Mesenchymal stem cell (in vitro differentiated cells and primary cell): Measurements from ENCODE around the gene KIRREL3.
A peak's percentile ranks its signal among the peaks of the same experiment; 100 is the strongest.

Experiments
- DNase-seq: peaks from one replicate; pipeline ENCODE4 v3.0.0-alpha.2; 2013
- H2AFZ ChIP-seq: one replicate; pipeline ENCODE4 v1.6.1; 2013; ENCODE audit warnings: low read depth, mild to moderate bottlenecking, control low read depth, inconsistent platforms, low read length, moderate library complexity
- H2AK5ac ChIP-seq: 2 replicates; pipeline ENCODE4 v1.6.1; 2013; ENCODE audit warnings: low read length, moderate library complexity, mild to moderate bottlenecking, inconsistent platforms; ENCODE audit not compliant: severe bottlenecking
- H2BK120ac ChIP-seq: one replicate; pipeline ENCODE4 v1.6.1; 2013; ENCODE audit warnings: low read depth, mild to moderate bottlenecking, inconsistent platforms, low read length, moderate library complexity
- H2BK12ac ChIP-seq, 2 experiments: one replicate each; pipeline ENCODE4 v1.6.1; 2013; ENCODE audit warnings: inconsistent platforms in 2 of 2, low read length in 2 of 2, mild to moderate bottlenecking in 2 of 2, moderate library complexity in 2 of 2, control low read depth in 1 of 2
- H2BK15ac ChIP-seq: one replicate; pipeline ENCODE4 v1.6.1; 2013; ENCODE audit warnings: mild to moderate bottlenecking, low read depth, inconsistent platforms; ENCODE audit not compliant: poor library complexity, severe bottlenecking
- H2BK5ac ChIP-seq: 2 replicates; pipeline ENCODE4 v1.6.1; 2013; ENCODE audit warnings: low read depth, mild to moderate bottlenecking, low read length, control low read depth, inconsistent platforms; ENCODE audit not compliant: poor library complexity, severe bottlenecking
- H3K14ac ChIP-seq, 2 experiments: one replicate each; pipeline ENCODE4 v1.6.1; 2013; ENCODE audit warnings: inconsistent platforms in 2 of 2, low read length in 2 of 2, control low read depth in 1 of 2, mild to moderate bottlenecking in 1 of 2, moderate library complexity in 1 of 2
- H3K18ac ChIP-seq, 2 experiments: one replicate each; pipeline ENCODE4 v1.6.1; 2013; ENCODE audit warnings: inconsistent platforms in 2 of 2, low read length in 2 of 2, control low read depth in 1 of 2, low read depth in 1 of 2, mild to moderate bottlenecking in 1 of 2
- H3K23ac ChIP-seq, 2 experiments: one replicate each; pipeline ENCODE4 v1.6.1; 2013; ENCODE audit warnings: inconsistent platforms in 2 of 2, low read length in 2 of 2, mild to moderate bottlenecking in 2 of 2, moderate library complexity in 2 of 2, control low read depth in 1 of 2
- H3K27ac ChIP-seq: 2 replicates; pipeline ENCODE4 v1.5.1; 2013; ENCODE audit warnings: mild to moderate bottlenecking, moderate library complexity, low read length, control low read depth, inconsistent platforms; ENCODE audit not compliant: poor library complexity, severe bottlenecking
- H3K27me3 ChIP-seq, 2 experiments: 2 replicates each; pipeline versions ENCODE4 v1.6.1 to v1.7.0; 2013; ENCODE audit warnings: low read length in 2 of 2, mild to moderate bottlenecking in 2 of 2, moderate library complexity in 2 of 2, control low read depth in 1 of 2, inconsistent platforms in 1 of 2; ENCODE audit not compliant: control insufficient read depth in 1 of 2, insufficient read depth in 1 of 2
- H3K36me3 ChIP-seq, 2 experiments: 2 replicates each; pipeline versions ENCODE4 v1.6.1 to v1.7.0; 2013; ENCODE audit warnings: low read length in 2 of 2, control low read depth in 1 of 2, inconsistent platforms in 1 of 2, low read depth in 1 of 2, mild to moderate bottlenecking in 1 of 2; ENCODE audit not compliant: insufficient read depth in 2 of 2, control insufficient read depth in 1 of 2
- H3K4ac ChIP-seq, 2 experiments: one replicate each; pipeline ENCODE4 v1.6.1; 2013; ENCODE audit warnings: inconsistent platforms in 2 of 2, low read length in 2 of 2, mild to moderate bottlenecking in 2 of 2, moderate library complexity in 2 of 2, control low read depth in 1 of 2, low read depth in 1 of 2
- H3K4me1 ChIP-seq: 2 replicates; pipeline ENCODE4 v1.6.1; 2013; ENCODE audit warnings: low read depth, low read length, control low read depth; ENCODE audit not compliant: control insufficient read depth, insufficient read depth
- H3K4me2 ChIP-seq: 2 replicates; pipeline ENCODE4 v1.6.1; 2013; ENCODE audit warnings: low read length, mild to moderate bottlenecking, inconsistent platforms; ENCODE audit not compliant: poor library complexity, severe bottlenecking
- H3K4me3 ChIP-seq, 2 experiments: 2 replicates each; pipeline versions ENCODE4 v1.5.1 to v1.7.0; 2013; ENCODE audit warnings: low read length in 2 of 2, mild to moderate bottlenecking in 2 of 2, control low read depth in 1 of 2, low read depth in 1 of 2; ENCODE audit not compliant: insufficient read depth in 1 of 2
- H3K79me1 ChIP-seq: replicated peaks from 2 replicates; pipeline ENCODE4 v1.6.1; 2013; ENCODE audit warnings: mild to moderate bottlenecking, control low read depth, low read length, inconsistent platforms; ENCODE audit not compliant: poor library complexity, severe bottlenecking
- H3K9ac ChIP-seq: 2 replicates; pipeline ENCODE4 v1.7.0; 2013; ENCODE audit warnings: mild to moderate bottlenecking, low read length, moderate library complexity
- H3K9me3 ChIP-seq: 2 replicates; pipeline ENCODE4 v1.7.0; 2013; ENCODE audit warnings: mild to moderate bottlenecking, low read length; ENCODE audit not compliant: control insufficient read depth
- H4K8ac ChIP-seq: one replicate; pipeline ENCODE4 v1.6.1; 2013; ENCODE audit warnings: inconsistent platforms, mild to moderate bottlenecking, low read length, moderate library complexity
- H4K91ac ChIP-seq: one replicate; pipeline ENCODE4 v1.6.1; 2013; ENCODE audit warnings: mild to moderate bottlenecking, low read length, inconsistent platforms
- WGBS: methylation state at CpG from one replicate; pipeline ENCODE4 v1.1.7; 2013; ENCODE audit warnings: mixed read lengths; 5-methylcytosine and 5-hydroxymethylcytosine counted together

KIRREL3 gene

GRCh38 chr11:126722006-126722736 is 278.4 kb downstream of the KIRREL3 start:
- Histone ChIP-seq H4K91ac (no peak overlapping the region), H3K9me3 (no peaks in the 10 kb centered on the region), H3K4me3 (no peak overlapping the region), H3K4me1 (peaks cover 13% of the 10 kb centered on the region), H3K23ac (no peak overlapping the region), H2BK120ac (no peak overlapping the region), H3K4me2 (no peak overlapping the region), H3K9ac (no peak overlapping the region), H2BK15ac (no peak overlapping the region), H3K18ac (no peak overlapping the region), H3K79me1 (peaks cover 2% of the 10 kb centered on the region), H3K36me3 (peaks cover 0 to 3% of the 10 kb centered on the region in 2 experiments), H3K14ac (no peak overlapping the region), H3K27ac (no peak overlapping the region), H2BK5ac (no peak overlapping the region), H2AK5ac (no peak overlapping the region), H4K8ac (no peak overlapping the region), H2AFZ (no peak overlapping the region), H2BK12ac (no peak overlapping the region), H3K4ac (no peak overlapping the region), H3K27me3 (peaks cover 0 to 3% of the 10 kb centered on the region in 2 experiments)
- no peak for DNase-seq
- no CpG with 5 or more reads among the region's 1 CpG for WGBS

GRCh38 chr11:126720539-126721235 is 279.9 kb downstream of the KIRREL3 start:
- Histone ChIP-seq H2AK5ac (no peak overlapping the region), H2BK120ac (no peak overlapping the region), H3K27ac (no peak overlapping the region), H3K36me3 (peaks cover 0 to 3% of the 10 kb centered on the region in 2 experiments), H3K79me1 (peaks cover 2% of the 10 kb centered on the region), H2BK5ac (no peak overlapping the region), H3K9me3 (no peaks in the 10 kb centered on the region), H3K4me2 (no peak overlapping the region), H3K27me3 (peaks cover 0 to 7% of the 10 kb centered on the region in 2 experiments), H3K4me3 (no peak overlapping the region), H3K9ac (no peak overlapping the region), H2AFZ (no peak overlapping the region), H3K4me1 (peaks cover 13% of the 10 kb centered on the region), H4K91ac (no peak overlapping the region), H3K14ac (no peak overlapping the region), H3K4ac (no peak overlapping the region), H2BK12ac (no peak overlapping the region), H3K18ac (no peak overlapping the region), H3K23ac (no peak overlapping the region), H2BK15ac (no peak overlapping the region), H4K8ac (no peak overlapping the region)
- DNase-seq: no peak
- WGBS: 72% methylated on average over 5 of the region's 5 CpGs

DNA sequence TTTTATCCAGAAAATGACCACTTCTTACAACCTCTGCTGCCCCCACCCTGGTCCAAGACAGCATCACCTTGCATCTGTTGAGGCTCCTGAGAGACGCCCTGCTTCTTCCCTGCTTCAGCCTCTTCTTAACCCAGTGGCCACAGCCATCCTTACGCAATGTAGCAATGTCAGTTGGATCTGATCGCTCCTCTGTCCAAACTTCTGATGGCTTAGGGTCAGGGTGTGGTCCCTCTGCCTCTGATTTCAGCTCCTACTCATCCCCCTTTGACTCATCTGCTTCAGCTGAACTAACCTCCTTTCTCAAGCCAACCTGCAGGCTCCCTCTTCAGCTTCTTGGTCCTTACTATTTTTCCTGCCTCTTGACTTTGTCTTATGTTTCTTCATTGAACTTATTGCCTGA is 280.8 kb downstream of the KIRREL3 start:
- no peak overlapping the region for H3K9ac ChIP-seq
- no peak overlapping the region for H3K27ac ChIP-seq
- no peak overlapping the region for H2BK15ac ChIP-seq
- no peak overlapping the region for H2AFZ ChIP-seq
- no peak overlapping the region for H4K8ac ChIP-seq
- H2BK12ac ChIP-seq: no peak overlapping the region
- no peak for DNase-seq
- no peak overlapping the region for H4K91ac ChIP-seq
- H2BK120ac ChIP-seq: no peak overlapping the region
- no peak overlapping the region for H3K18ac ChIP-seq
- no peak overlapping the region for H3K14ac ChIP-seq
- no peaks in the 10 kb centered on the region for H3K36me3 ChIP-seq
- H3K4me1 ChIP-seq: peaks cover 10% of the 10 kb centered on the region
- WGBS: 74% methylated on average over 3 of the region's 3 CpGs
- H3K27me3 ChIP-seq: peaks cover 0 to 5% of the 10 kb centered on the region in 2 experiments
- H3K4ac ChIP-seq: no peak overlapping the region
- no peaks in the 10 kb centered on the region for H3K79me1 ChIP-seq
- H3K4me3 ChIP-seq: no peak overlapping the region
- H3K23ac ChIP-seq: no peak overlapping the region
- no peaks in the 10 kb centered on the region for H3K9me3 ChIP-seq
- H2BK5ac ChIP-seq: no peak overlapping the region
- no peak overlapping the region for H3K4me2 ChIP-seq
- peak overlapping the region; percentile 2 for H2AK5ac ChIP-seq

DNA sequence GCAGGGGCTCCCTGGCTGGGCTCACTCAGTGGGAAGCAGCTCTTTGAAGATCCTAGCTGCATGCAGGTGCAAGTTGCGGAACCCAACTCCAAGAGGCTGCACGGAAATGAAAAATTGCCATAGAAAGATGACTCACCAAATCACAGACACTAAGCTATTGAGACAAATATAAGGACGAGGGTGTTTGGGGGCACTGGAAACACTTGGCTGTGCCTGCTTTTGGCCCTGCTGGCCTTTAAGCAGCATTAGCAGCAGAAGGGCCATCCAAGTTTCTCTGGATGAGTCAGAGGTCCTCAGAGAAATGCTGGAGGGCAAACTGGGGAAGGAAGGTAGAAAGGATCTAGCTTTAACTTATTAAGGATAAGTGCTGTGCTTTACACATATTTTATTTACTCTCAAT is 282.3 kb downstream of the KIRREL3 start:
- no peak overlapping the region for H2AK5ac ChIP-seq
- no peak overlapping the region for H3K23ac ChIP-seq
- no peak overlapping the region for H2AFZ ChIP-seq
- H3K18ac ChIP-seq: no peak overlapping the region
- WGBS: 45% methylated on average over 1 of the region's 3 CpGs
- H3K79me1 ChIP-seq: no peaks in the 10 kb centered on the region
- no peak overlapping the region for H4K8ac ChIP-seq
- H3K27ac ChIP-seq: no peak overlapping the region
- no peaks in the 10 kb centered on the region for H3K9me3 ChIP-seq
- H3K4me1 ChIP-seq: peaks cover 10% of the 10 kb centered on the region
- H2BK15ac ChIP-seq: no peak overlapping the region
- H2BK5ac ChIP-seq: no peak overlapping the region
- DNase-seq: no peak
- H3K14ac ChIP-seq: no peak overlapping the region
- H3K36me3 ChIP-seq: no peaks in the 10 kb centered on the region
- no peak overlapping the region for H3K4me3 ChIP-seq
- H3K4ac ChIP-seq: no peak overlapping the region
- H3K9ac ChIP-seq: no peak overlapping the region
- peak overlapping the region; percentile 25 for H3K4me2 ChIP-seq
- no peak overlapping the region for H2BK12ac ChIP-seq
- peaks cover 0 to 5% of the 10 kb centered on the region in 2 experiments for H3K27me3 ChIP-seq
- H2BK120ac ChIP-seq: no peak overlapping the region
- no peak overlapping the region for H4K91ac ChIP-seq
